Heart left ventricle (tissue), 16 donors: ENCODE results near the gene ACD. TPM values are rescaled to one million over a fixed set of nuclear protein-coding genes. Genes with fewer than 3 reads are reported as not detected.

ENCODE experiments used
- ATAC-seq, 4 donors: fragments of 200-7000 bp; cut with Tn5 transposase; one replicate each; pipeline ENCODE4 v1.9.1; 2020 to 2022; ENCODE audit warnings: moderate library complexity in 4 of 4, mild to moderate bottlenecking in 3 of 4, moderate number of reproducible peaks in 1 of 4
- DNase-seq, 5 donors: peaks; one replicate each; pipeline ENCODE4 v3.0.0-alpha.2; 2020
- H3K27ac ChIP-seq, 12 donors: fragments of 200-600 bp; sonication (generic) in 4 of 12; one replicate each; pipeline versions ENCODE4 v1.5.0 to v1.8.0; 2016 to 2022; ENCODE audit warnings: mild to moderate bottlenecking in 2 of 12
- H3K27me3 ChIP-seq, 9 donors: fragments of 200-600 bp; sonication (generic) in 2 of 9; one replicate each; pipeline versions ENCODE4 v1.5.1 to v1.8.0; 2016 to 2022; ENCODE audit warnings: mild to moderate bottlenecking in 3 of 9
- H3K36me3 ChIP-seq, 9 donors: fragments of 200-600 bp; sonication (generic) in 2 of 9; one replicate each; pipeline versions ENCODE4 v1.5.0 to v1.8.0; 2018 to 2022; ENCODE audit warnings: mild to moderate bottlenecking in 2 of 9
- H3K4me1 ChIP-seq, 12 donors: fragments of 200-600 bp; sonication (generic) in 4 of 12; one replicate each; pipeline versions ENCODE4 v1.5.0 to v1.8.0; 2016 to 2022; ENCODE audit warnings: mild to moderate bottlenecking in 3 of 12
- H3K4me3 ChIP-seq, 12 donors: fragments of 200-600 bp; sonication (generic) in 4 of 12; one replicate each; pipeline versions ENCODE4 v1.5.0 to v1.8.0; 2017 to 2022; ENCODE audit warnings: mild to moderate bottlenecking in 9 of 12, moderate library complexity in 4 of 12
- H3K9me3 ChIP-seq, 12 donors: fragments of 200-600 bp; sonication (generic) in 4 of 12; one replicate each; pipeline versions ENCODE4 v1.5.0 to v1.8.0; 2016 to 2022; ENCODE audit warnings: mild to moderate bottlenecking in 1 of 12
- CTCF ChIP-seq, 12 donors: fragments of 200-600 bp; sonication (generic) in 4 of 12; IDR thresholded peaks; one replicate each; pipeline versions ENCODE4 v1.5.0 to v1.8.0; 2018 to 2022; ENCODE audit warnings: antibody characterized with exemption in 12 of 12, mild to moderate bottlenecking in 5 of 12
- POLR2A ChIP-seq, 2 donors: fragments of 450-650 bp; IDR thresholded peaks; one replicate each; pipeline ENCODE4 v1.6.1; 2017; ENCODE audit warnings: antibody characterized with exemption in 2 of 2, mild to moderate bottlenecking in 2 of 2, moderate library complexity in 2 of 2
- WGBS, 4 donors: extraction: QIAGEN DNeasy Blood & Tissue Kit in 2 of 4; methylation state at CpG; one replicate each; pipeline versions ENCODE4 v1.1.5 to v1.1.7; 2013 to 2018; 5-methylcytosine and 5-hydroxymethylcytosine counted together
- intact Hi-C, 10 donors: fragments of 100-400 bp; cut with DNase I; formaldehyde crosslinking; loops; one replicate each; pipeline versions ENCODE4 v1.11.1 to v1.14.2; 2022
- polyA plus RNA-seq, 2 donors: library from polyadenylated mRNA; stranded (reverse); fragments of 200-250 nt; gene quantifications; one replicate each; pipeline ENCODE4 v1.2.3, GENCODE V29; 2013
- total RNA-seq, 9 donors: library from RNA; depleted of rRNA in 2 of 9; stranded (reverse); fragments of >200 nt in 2 of 9; fragmentation: NEBNext Ultra II Directional in 3 of 9; extraction: Animal tissue kit (Norgen Biotek cat#: 25700) in 3 of 9; gene quantifications; one replicate each; pipeline versions ENCODE4 v1.1.0 to v1.2.4, GENCODE V29; 2016 to 2023
- donor health status: ischemic (EF 13 %, LVEDD 7.1; RV severe dilation, severe dysfunction).
- donor health status: healthy with polysubstance abuse.
- donor health status: DM: no; HTN: yes; CAD: no.
- donor health status: DM: no; HTN: no; CAD: no.
- donor health status: ischemic (EF 25% LVEDD 6.9; RV normal size, moderate dysfunction).
- donor health status: ischemic (EF 25% LVEDD 5.7; RV mildly dilated, moderate dysfunction).
- donor health status: healthy.
- donor health status: DM: yes; HTN: yes; CAD: no.
- donor health status: ischemic (EF 35%, LVEDD 5.7; RV mildly dilated, moderate dysfunction).
- donor health status: nonischemic (EF 11% LVEDD 7.7; RV severe dilation, severe dysfunction).
- donor health status: DM: yes; HTN: yes; CAD: no.
- donor health status: PGD.
- donor health status: ischemic (EF 29% LVEDD 5.4; RV normal size, mild dysfunction).
- donor health status: nonischemic (EF 23%, LVEDD 6.1; RV moderate dilation, normal function).

Gene ACD
- total and polyA plus RNA-seq, 11 donors = 6.2 to 19.9 (median 9.5) TPM

- peaks cover 18 to 44% (median 27%) of the 10 kb centered on the region in 9 donors for H3K27me3 ChIP-seq
- 82 to 91% (median 89%) methylated on average over 2 to 9 of the region's 9 CpGs for WGBS, 4 donors
- peaks cover 0 to 38% (median 26%) of the 10 kb centered on the region in 12 donors for H3K4me1 ChIP-seq
- no peak for TF ChIP-seq POLR2A (IDR thresholded peaks at IDR 0.05)
- no peak for TF ChIP-seq CTCF (IDR thresholded peaks at IDR 0.05)
- no peak for DNase-seq
- no peak for ATAC-seq
- H3K36me3 ChIP-seq = peaks cover 0 to 23% (median 0%) of the 10 kb centered on the region in 9 donors
- no peaks in the 10 kb centered on the region for H3K9me3 ChIP-seq
- H3K4me3 ChIP-seq = no peak overlapping the region
- intact Hi-C loops = no loop called here
- no peak overlapping the region for H3K27ac ChIP-seq
Measured at GRCh38 chr16:67656344-67657016, 3.6 kb downstream of the ACD start.

GRCh38 chr16:67655363-67655762, 4.7 kb downstream of the ACD start:
- no peak overlapping the region for H3K4me3 ChIP-seq
- DNase-seq (no peak), ATAC-seq (no peak)
- no peak overlapping the region for H3K27ac ChIP-seq
- H3K9me3 ChIP-seq = no peaks in the 10 kb centered on the region
- H3K36me3 ChIP-seq = peaks cover 0 to 23% (median 0%) of the 10 kb centered on the region in 9 donors
- peaks cover 18 to 50% (median 30%) of the 10 kb centered on the region in 9 donors for H3K27me3 ChIP-seq
- peaks cover 0 to 32% (median 20%) of the 10 kb centered on the region in 12 donors for H3K4me1 ChIP-seq
- intact Hi-C loops = no loop called here
- TF ChIP-seq CTCF (IDR thresholded peaks at IDR 0.05) (no peak), POLR2A (IDR thresholded peaks at IDR 0.05) (no peak)
- 69 to 80% (median 74%) methylated on average over 4 of the region's 4 CpGs for WGBS, 4 donors

- no peaks in the 10 kb centered on the region for H3K9me3 ChIP-seq
- ATAC-seq (no peak), DNase-seq (no peak)
- 42 to 65% (median 49%) methylated on average over 18 to 30 of the region's 30 CpGs for WGBS, 4 donors
- peaks cover 0 to 23% (median 0%) of the 10 kb centered on the region in 9 donors for H3K36me3 ChIP-seq
- TF ChIP-seq CTCF (IDR thresholded peaks at IDR 0.05) (no peak), POLR2A (IDR thresholded peaks at IDR 0.05) (no peak)
- intact Hi-C loops = loop anchor here in 2 of 10 donors (5.0 kb wide), 2 partner anchors 87 to 132 kb away; no protein-coding TSS in a partner anchor
- no peak overlapping the region for H3K27ac ChIP-seq
- H3K4me3 ChIP-seq = no peak overlapping the region
- H3K4me1 ChIP-seq = peaks cover 0 to 30% (median 17%) of the 10 kb centered on the region in 12 donors
- peaks cover 18 to 56% (median 36%) of the 10 kb centered on the region in 9 donors for H3K27me3 ChIP-seq
Measured at GRCh38 chr16:67654403-67654911, 5.6 kb downstream of the ACD start.

GRCh38 chr16:67653789-67654402, 6.2 kb downstream of the ACD start:
- TF ChIP-seq POLR2A (IDR thresholded peaks at IDR 0.05) (no peak), CTCF (IDR thresholded peaks at IDR 0.05) (no peak)
- H3K27ac ChIP-seq = no peak overlapping the region
- H3K4me1 ChIP-seq = peaks cover 0 to 30% (median 12%) of the 10 kb centered on the region in 12 donors
- peaks cover 18 to 61% (median 41%) of the 10 kb centered on the region in 9 donors for H3K27me3 ChIP-seq
- intact Hi-C loops = loop anchor here in 2 of 10 donors (5.0 kb wide), 2 partner anchors 87 to 132 kb away; no protein-coding TSS in a partner anchor
- WGBS, 4 donors = 32 to 40% (median 34%) methylated on average over 13 to 25 of the region's 25 CpGs
- ATAC-seq (no peak), DNase-seq (peak in 1 of 5 donors; percentile 54)
- H3K9me3 ChIP-seq = no peaks in the 10 kb centered on the region
- peaks cover 0 to 21% (median 0%) of the 10 kb centered on the region in 9 donors for H3K36me3 ChIP-seq
- H3K4me3 ChIP-seq = peak overlapping the region in 10 of 12 donors; percentile 16 to 56 (median 38)
